Skeletal muscle cell (primary cell): ENCODE data around the gene IGFL4.
"Not testable (repeated sequence)": the region's sequence is repeated elsewhere in the genome, so short reads cannot be mapped to it uniquely, and the experiment has no call there.

Experiments
- DNase-seq: peaks from one replicate; pipeline ENCODE4 v3.0.0-alpha.2; 2010; ENCODE audit warnings: low read depth
- H3K4me3 ChIP-seq: 2 replicates; pipeline ENCODE4 v1.5.1; 2011; ENCODE audit warnings: low read depth, mild to moderate bottlenecking, control low read depth, low read length, moderate library complexity

IGFL4 gene

DNA sequence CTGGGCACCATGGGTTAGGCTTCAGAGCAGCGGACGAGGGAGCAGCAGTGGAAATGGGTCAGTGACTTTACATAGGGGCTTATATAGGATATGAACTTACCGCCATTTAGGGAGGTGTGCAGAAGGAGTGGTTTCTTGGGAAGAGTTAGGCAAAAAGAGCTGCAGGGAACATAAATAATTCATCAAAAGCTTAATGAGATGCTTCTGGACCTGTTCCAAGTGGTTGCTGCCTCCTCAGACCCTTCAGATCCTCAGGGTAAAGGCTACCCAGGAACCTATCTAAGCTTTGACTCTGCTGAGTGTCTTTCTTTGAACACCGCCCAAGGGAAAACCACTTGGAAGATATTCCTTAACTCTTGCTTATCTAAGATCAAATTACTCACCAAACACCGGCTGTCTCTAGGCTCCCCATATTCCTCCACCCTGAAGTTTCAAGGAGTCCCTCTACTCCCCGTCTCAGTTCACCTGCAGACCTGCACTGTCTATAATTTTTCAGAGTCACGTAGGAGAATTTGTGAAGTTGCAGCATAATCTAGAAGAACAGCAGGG lies at the start of gene IGFL4:
IGFL4 (minus strand) TSS at position 51 of the 549 bp plus-strand sequence; CDS start at position 11, 40 bp downstream.
- H3K4me3 ChIP-seq = no peak within 1 kb of the TSS
- no peak for DNase-seq

DNA sequence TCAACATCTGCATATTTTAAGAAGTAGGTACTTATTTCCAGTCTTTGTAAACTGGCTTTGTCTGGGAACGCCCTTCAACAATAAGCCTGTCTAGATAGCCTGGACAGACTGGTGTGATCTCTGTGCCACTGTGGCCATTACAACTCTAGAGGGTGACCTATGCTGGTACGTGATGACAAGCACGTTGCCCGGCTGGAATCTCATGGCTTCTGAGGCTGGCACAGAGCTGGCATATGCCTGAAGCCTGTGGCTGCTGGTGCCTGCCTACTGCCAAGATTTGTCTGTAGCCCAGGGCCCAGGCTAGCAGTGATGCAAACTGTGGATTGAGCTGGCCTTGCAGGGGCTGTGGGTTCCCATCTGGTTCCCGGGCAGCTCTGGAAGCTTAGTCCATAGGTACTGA lies 49.6 kb upstream of the IGFL4 start:
- DNase-seq = no peak
- no peak overlapping the region for H3K4me3 ChIP-seq

DNA sequence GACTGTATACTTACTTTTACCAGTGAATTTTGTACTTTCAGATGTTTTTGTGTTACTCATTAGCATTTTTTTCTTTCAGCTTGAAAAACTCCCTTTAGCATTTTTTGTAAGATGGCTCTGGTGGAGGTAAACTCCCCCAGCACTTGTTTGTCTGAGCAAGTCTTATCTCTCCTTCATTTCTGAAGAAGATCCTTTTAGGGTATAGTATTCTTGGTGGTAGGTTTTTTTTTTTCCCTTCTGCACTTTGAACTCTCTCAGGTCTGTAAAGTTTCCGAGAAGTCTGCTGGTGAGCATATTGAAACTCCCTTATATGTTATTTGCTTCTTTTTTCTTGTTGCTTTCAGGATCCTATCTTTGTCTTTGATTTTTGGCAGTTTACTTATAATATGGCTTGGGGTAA lies 48.6 kb upstream of the IGFL4 start:
- no peak overlapping the region for H3K4me3 ChIP-seq
- no peak for DNase-seq

DNA sequence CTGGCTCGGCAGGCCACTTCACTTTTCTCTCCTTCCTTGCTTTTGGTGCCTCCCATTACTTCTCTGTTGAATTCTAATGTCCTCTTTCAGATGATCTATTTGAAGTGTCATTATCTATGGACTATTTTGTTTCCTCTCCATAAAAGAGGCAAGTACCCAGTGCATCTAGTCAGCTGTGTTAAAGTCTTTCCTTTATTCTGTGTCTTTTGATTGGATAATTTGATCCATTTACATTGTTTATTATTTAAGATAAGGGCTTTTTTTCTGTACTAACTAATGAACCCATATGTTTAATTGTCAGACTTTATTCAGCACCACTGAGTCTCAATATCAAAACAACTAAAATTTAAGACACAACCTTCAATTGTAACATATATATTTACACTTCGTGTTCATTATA lies 47.3 kb upstream of the IGFL4 start:
- DNase-seq = no peak
- no peak overlapping the region for H3K4me3 ChIP-seq

DNA sequence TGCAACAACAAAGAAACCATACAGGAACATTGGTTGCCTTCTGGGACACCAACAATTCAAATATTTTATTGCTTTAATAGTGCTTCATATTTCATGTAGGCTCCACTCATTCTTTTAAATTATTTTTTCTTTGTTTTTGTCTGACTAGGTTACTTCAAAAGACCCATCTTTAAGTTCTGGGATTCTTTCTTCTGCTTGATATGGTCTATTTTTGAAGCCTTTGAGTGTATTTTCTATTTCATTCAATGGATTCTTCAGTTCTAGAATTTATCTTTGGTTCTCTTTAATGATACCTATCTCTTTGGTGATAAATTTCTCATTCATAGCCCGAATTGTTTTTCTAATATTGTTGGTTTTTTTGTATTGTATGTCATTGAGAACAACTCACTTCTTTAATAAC lies 45.1 kb upstream of the IGFL4 start:
- no peak for DNase-seq
- H3K4me3 ChIP-seq = no peak overlapping the region

DNA sequence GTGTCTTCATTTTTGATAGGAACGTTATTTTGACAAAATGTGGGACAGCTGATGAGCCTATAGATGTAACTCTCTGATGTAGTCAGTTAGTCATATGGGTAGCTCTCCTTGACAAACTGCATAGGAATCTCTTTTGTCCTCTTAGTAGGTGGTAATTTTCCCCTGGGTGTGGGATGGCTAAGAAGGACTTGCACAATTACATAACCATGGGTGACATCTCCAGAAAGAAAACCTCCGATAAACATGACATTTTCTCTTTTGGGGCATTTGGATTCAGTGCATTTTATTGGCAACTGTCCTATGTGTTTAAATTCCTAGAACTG lies 41.9 kb upstream of the IGFL4 start:
- H3K4me3 ChIP-seq = no peak overlapping the region
- no peak for DNase-seq

DNA sequence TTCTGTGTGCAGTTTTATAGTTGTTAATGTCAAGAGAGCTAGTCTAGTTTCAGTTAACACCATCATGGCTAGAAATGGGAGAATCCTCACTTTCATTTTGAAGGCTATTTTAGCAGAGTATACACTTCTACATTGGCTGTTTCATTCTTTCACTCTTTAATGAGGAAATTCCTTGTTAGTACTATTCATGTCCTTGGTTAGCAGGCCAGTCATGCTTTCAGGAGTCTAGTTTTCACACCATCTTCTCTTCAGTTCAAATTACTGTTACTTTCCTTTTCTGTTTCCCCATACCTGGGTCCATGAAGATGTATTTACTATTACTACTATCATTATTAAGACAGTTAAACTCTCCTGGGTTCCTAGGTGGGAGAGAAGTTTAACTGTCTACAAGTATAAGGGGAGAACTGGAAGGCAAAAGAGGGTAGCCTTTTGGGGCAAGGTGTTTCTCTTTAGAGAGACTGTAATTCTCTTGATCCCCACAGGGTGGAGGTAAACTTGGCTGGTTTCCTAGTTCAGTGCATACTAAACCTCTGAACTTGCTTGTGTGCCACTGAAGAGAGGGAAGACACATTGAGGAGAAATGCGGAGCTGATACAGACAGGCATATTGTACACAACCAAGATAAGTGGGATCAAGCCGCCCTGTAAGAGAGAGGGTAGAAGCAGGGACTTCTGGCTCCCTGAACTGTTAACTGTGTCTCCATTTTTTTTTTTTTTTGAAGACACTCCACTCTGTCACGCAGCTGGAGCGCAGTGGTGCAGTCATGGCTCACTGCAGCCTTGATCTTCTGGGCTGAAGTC lies 41.3 kb upstream of the IGFL4 start:
- H3K4me3 ChIP-seq = no peak overlapping the region
- no peak for DNase-seq

DNA sequence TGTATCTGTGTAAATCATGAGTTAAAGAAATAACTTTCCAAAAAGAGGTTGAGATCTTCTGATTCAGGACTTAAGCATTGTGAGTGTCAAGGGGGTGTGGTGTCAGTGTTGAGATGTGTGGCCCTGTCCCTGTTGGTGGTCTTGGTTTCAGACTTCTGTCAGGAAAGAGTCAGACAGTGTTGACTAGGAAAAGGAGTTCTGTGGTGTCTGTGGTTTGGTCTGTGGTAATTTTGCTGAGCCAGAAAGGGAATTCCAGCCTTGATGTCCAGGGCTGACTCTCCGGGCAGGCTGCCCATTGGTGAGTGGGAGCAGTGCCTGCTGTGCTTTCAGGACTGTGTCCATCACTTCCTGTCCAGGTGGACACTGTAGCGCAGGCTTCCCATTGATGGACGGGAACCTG lies 39.8 kb upstream of the IGFL4 start:
- DNase-seq = peak; percentile 77
- H3K4me3 ChIP-seq = no peak overlapping the region

DNA sequence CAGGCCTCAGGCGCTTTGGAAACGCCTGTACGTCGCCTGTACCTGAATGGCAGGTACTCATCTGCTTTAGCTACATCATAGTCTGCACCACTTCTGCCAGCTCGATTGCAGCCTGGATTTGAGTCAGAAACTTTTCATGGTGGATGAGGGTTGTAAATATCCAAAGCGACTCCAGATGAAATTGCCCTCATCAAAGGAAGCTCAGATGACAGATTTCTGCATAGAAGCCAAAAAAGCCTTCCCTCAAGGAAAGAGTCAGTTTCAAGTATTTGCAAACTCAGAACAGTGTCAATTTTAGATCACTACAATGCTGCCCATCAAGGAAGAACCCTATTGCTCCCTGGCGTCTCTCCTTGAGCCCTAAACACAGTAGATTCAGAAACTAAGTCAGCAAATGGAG lies 38.8 kb upstream of the IGFL4 start:
- DNase-seq = no peak
- no peak overlapping the region for H3K4me3 ChIP-seq

DNA sequence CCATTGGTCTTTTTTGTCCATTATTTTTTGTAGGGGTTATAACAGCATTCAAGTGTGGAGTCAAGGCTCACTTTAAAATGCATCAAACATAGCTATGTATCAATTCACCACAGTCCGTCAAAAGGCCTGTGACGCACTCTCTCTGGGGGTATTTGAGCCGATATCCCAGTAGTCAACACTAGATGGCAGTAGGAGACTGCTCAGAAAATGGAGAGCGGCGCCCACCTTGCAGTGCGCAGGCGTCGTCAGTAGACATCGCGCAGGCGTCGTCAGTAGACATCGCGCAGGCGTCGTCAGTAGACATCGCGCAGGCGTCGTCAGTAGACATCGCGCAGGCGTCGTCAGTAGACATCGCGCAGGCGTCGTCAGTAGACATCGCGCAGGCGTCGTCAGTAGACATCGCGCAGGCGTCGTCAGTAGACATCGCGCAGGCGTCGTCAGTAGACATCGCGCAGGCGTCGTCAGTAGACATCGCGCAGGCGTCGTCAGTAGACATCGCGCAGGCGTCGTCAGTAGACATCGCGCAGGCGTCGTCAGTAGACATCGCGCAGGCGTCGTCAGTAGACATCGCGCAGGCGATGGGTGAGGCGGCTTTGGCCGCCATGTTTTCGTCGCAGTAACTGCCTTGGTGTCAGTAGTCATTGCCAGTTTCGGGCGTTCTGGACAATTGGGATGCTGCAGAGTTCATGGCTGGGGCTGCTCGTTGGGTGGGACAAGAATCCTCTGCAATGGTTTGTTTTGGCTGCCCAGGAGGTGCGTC lies 38.0 kb upstream of the IGFL4 start:
- DNase-seq = not testable (repeated sequence)
- H3K4me3 ChIP-seq = peak overlapping the region; percentile 17

DNA sequence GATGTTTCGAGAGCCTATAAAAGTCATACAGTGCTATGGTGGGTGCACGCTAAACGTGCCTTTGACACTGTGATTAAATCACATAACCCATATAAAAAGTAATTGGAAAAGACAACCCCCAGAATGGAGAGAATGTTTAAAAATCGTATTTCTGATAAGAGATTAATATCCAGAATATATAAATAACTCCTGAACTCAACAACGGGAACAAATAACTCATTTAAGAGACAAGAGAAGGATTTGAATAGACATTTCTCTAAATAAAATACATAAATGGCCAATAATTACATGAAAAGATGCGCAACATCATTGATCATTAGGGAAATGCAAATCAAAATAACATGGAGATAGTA lies 37.0 kb upstream of the IGFL4 start:
- DNase-seq = no peak
- no peak overlapping the region for H3K4me3 ChIP-seq

DNA sequence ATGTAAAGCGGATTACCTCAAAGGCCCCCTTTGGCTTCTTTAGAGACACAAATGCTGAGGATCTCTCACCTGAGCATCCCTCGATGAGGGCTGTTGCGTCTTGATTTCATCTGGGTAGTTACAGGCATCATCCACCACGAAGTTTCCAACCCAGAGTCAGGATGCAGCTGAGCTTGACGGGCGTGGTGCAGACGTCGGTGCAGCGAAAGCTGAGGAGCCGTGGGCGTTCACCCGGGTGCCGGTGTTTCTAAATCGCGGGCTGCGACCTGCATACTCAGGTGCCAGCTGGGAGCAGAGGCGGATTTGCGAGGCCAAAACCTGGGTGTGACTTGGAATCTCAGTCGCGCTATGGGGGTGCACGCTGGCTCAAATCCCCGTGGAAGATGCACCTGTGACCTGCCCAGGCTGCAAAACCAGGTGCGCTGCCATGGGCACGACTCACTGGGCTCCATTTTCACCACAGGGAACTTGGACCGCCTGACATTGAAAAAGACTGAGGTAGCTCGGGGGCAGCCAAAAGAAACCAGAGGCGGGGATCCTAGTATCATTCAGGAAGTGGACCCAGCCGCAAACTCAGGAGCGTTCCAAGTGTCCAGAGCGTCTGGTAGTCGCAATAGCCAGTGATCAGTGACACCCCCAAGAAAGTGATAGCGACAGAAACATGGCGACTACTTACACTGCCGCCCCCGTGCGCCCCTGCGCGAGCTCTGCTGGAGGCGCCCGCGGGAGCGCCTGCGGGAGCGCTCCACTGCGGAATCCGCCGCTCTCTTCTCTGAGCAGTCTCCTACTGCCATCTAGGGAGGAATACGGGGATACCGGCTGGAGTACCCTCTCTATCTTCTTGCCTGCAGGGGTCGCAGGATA lies 36.4 kb upstream of the IGFL4 start:
- H3K4me3 ChIP-seq = peak overlapping the region; percentile 16
- DNase-seq = peak; percentile 24

DNA sequence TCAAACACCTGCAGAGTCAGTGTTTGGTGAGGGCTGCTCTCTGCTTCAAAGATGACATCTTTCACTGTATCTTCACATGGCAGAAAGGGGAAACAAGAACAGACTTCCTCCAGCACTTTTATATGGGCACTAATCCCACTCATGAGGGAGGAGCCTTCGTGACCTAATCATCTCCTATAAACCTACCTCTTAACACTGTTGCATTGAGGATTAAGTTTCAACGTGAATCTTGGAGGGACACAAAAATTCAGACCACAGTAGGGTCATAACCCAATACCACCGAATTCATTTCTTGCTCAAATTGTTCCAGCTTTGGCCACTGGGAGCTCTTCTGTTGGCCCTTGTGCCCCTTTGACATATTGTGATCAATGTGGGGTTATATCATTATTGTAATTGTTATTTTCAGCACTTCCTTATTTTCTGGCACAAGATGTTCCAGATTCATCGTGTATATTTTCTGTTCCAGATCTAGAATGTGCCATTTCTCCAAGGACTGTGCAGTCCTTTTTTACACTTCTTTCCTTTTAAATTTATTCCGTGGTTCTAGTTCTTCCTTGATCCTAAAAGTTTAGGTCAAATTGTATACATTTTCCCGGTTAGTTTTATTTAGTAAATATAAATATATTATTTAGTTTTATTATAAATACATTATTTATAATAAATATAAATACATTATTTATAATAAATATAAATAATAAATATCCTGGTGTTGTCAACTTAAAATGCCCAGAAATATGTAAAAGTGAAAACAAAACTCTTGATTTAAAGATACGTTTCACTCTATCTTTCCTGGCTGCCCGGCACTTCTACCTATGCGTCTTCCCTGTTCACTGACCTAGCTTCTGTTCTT lies 35.5 kb upstream of the IGFL4 start:
- no peak for DNase-seq
- no peak overlapping the region for H3K4me3 ChIP-seq

DNA sequence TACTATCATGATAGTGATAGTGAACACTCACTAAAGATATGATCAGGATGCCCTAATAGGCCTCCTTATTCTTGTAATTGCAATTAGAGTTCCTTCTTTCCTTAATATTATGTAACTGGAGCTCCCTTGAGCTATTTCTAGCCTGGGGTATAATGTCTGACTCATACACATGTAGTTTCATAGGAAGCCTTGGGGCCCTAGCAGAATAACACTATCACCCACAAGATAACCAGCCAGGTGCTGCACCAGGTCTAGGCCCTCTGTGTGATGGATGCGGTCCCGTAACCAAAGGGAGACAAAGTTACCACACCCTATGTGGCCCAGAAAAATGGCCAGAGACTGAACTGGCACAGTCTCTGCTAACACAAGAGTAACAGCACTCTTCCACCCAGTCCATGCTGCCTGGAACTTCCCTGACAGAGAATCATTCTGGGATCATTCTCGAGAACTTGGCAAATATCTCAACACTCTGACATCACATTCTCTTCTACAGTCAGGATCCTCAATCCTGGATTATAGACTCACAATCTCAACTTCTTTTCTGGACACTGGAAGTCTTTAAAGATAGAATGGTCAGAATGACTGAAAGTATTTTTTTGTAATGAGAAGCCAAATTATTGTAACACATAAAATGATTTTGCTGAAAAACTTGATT lies 32.6 kb upstream of the IGFL4 start:
- no peak for DNase-seq
- H3K4me3 ChIP-seq = no peak overlapping the region

DNA sequence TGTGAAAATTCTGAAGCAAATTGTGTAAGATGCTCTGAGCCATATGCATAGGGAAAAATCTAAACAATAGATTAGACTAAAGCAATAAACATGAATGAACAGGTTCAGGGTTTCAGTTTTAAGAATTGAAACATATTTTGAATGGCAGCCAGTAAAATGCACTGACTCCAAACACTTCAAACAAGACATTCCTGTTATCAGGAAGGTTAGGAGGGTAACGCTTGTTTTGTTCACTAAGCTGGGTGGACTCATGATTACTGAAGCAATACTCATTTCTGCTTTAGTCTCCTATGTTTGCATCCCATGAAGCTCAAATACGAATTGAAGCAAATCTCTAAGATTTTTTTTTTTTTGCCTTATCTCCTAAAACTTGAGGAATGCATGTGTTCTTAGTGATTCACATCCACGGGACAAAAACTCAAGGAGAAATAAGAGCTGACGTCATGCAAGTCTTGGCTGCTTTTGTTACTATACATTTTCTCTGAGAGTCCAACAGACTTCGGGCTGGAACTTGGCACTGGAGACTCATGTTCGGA lies 29.1 kb upstream of the IGFL4 start:
- H3K4me3 ChIP-seq = no peak overlapping the region
- peak; percentile 77 for DNase-seq

DNA sequence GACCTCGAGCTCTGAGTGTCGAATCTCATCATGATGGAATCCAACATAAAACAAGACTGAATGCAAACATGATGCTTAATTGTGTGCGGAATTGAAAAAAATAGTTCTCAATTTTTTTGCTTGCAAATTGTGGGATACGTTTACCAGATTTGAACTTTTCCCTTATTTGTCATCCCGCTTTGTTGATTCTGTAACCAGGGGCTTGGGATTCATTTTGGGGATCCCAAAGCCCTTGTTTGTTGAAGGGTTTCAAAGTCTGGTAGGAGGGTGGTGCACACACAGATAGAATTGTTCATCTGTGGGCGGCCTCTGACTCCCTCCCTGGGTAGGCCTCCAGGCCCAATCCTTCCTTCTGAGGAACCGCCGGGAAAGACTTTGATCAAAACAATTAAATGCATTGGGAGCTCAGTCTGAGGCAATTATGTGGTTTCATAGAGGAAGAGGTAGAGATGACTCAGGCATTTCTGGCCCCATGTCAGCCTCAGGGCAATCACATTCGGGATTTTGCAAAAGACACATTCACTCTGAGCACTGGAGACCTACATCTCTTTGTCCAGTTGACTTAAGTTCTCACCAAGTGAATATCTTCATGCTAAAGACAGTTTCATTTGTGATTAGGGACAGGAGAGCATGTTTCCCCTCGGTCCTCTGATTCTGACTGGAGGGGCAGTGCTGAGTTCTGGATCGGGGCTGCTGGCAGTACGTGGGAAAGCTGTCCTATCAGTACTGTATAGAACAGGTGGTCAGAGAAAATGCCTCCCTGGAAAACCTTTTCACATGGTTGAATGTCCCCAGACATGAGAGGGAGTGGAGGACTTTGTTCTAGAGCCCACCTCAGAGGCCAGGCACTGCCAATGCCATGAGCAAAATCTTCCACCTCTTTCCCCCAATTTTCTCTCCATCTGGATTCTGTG lies 27.8 kb upstream of the IGFL4 start:
- H3K4me3 ChIP-seq = no peak overlapping the region
- DNase-seq = peak; percentile 61

DNA sequence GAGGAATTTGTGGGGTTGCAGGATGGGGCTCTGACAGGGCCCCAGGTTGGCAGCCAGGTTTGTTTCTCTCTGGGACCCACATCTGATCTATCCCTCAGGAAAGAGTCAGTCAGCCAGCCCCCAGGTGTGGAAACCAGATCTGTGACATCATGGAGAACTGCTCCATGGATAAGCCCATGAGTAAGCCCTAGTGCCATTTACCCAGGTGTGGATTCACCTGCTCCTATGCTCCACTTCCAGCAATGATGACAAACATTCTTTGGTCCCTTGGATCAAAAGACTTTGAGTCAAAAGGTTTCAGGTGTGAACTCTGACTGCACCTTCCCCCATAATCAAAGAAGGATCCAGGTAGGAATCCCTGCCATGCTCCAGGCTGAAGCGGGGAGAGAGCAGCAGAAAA lies 26.9 kb upstream of the IGFL4 start:
- no peak for DNase-seq
- H3K4me3 ChIP-seq = no peak overlapping the region
